Measurements from ENCODE around the gene MFAP3.

GRCh38 chr5:154039458-154039829 lies 677 bp downstream of the MFAP3 start:
- TF ChIP-seq CTCF (conservative IDR thresholded peaks at IDR 0.05 in 1 of 2, IDR thresholded peaks at IDR 0.05 in 1 of 2; ENCODE audit: extremely low read depth in 1 of 2, insufficient read depth in 1 of 2, low read depth in 1 of 2, low read length in 2 of 2) (no peak), EZH2 (IDR thresholded peaks at IDR 0.05; ENCODE audit: borderline replicate concordance, low read length) (no peak)

Measured in mammary epithelial cell (primary cell).